Activated T-helper 1 cell treated with anti-CD3 and anti-CD28 coated beads, Interleukin-12 subunit alpha, Interleukin-12 subunit beta, Interleukin-2, Interleukin-4 antibody, amounts not matched to agents 30 ng/mL and 10 ng/mL and 1 ng/mL, durations not matched to agents 14 hours and 24 hours and 36 hours (primary cell): Measurements from ENCODE around the gene CLEC18C. TPM values are rescaled to one million over a fixed set of nuclear protein-coding genes. Genes with fewer than 3 reads are reported as not detected.
"Not testable (repeated sequence)": the region's sequence is repeated elsewhere in the genome, so short reads cannot be mapped to it uniquely, and the experiment has no call there.

Experiments used
- DNase-seq: peaks from one replicate; pipeline ENCODE4 v3.0.0; 2021; ENCODE audit warnings: low spot score
- H3K27ac Mint-ChIP-seq: one replicate; pipeline ENCODE4 v1.8.0; 2021; ENCODE audit warnings: mild to moderate bottlenecking, mixed read lengths
- H3K27me3 Mint-ChIP-seq: one replicate; pipeline ENCODE4 v1.8.0; 2022; ENCODE audit warnings: mild to moderate bottlenecking, moderate library complexity, mixed read lengths; ENCODE audit not compliant: insufficient read depth
- H3K36me3 Mint-ChIP-seq: one replicate; pipeline ENCODE4 v1.8.0; 2021; ENCODE audit warnings: low read depth, mixed read lengths
- H3K4me1 Mint-ChIP-seq: one replicate; pipeline ENCODE4 v1.8.0; 2021; ENCODE audit warnings: low read depth, mixed read lengths
- H3K4me3 Mint-ChIP-seq: one replicate; pipeline ENCODE4 v1.8.0; 2021; ENCODE audit warnings: mild to moderate bottlenecking, moderate library complexity, mixed read lengths
- H3K9me3 Mint-ChIP-seq: one replicate; pipeline ENCODE4 v1.8.0; 2021; ENCODE audit warnings: mixed read lengths
- intact Hi-C: fragments of 100-400 bp; cut with micrococcal nuclease; formaldehyde crosslinking; loops from one replicate; pipeline ENCODE4 v1.15.1; 2024
- total RNA-seq: library from RNA; stranded (reverse); gene quantifications from 2 replicates; pipeline ENCODE4 v1.2.3, GENCODE V29; 2022

The CLEC18C gene
- total RNA-seq, 1 donor from 2014 or later, result 0.47 TPM

DNA sequence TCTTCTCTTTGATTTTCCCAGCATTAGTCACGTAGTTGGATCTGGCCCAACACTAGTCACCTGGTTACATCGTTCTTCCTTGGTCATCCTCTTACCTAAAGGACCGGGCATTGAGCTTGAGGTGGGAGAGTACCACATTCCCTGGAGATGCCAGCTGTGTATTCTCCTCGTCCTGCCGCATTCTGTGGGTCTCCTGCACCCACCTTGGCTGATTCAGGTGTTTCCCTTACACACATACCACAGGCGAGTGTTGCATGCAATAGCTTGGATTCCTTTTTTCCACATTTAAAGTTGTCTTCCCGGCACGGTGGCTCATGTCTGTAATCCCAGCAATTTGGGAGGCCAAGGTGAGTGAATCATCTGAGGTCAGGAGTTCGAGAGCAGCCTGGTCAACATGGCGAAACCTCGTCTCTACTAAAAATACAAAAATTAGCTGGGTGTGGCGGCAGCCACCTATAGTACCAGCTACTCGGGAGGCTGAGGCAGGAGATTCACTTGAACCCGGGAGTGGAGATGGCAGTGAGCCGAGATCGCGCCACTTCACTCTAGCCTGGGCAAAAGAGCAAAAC lies 21.6 kb upstream of the CLEC18C start:
- Mint-ChIP-seq H3K27me3 (no peaks in the 10 kb centered on the region), H3K27ac (no peak overlapping the region), H3K36me3 (peaks cover 57% of the 10 kb centered on the region), H3K4me1 (peaks cover 8% of the 10 kb centered on the region), H3K4me3 (no peak overlapping the region), H3K9me3 (no peaks in the 10 kb centered on the region)
- intact Hi-C loops, result no loop called here
- no peak for DNase-seq

DNA sequence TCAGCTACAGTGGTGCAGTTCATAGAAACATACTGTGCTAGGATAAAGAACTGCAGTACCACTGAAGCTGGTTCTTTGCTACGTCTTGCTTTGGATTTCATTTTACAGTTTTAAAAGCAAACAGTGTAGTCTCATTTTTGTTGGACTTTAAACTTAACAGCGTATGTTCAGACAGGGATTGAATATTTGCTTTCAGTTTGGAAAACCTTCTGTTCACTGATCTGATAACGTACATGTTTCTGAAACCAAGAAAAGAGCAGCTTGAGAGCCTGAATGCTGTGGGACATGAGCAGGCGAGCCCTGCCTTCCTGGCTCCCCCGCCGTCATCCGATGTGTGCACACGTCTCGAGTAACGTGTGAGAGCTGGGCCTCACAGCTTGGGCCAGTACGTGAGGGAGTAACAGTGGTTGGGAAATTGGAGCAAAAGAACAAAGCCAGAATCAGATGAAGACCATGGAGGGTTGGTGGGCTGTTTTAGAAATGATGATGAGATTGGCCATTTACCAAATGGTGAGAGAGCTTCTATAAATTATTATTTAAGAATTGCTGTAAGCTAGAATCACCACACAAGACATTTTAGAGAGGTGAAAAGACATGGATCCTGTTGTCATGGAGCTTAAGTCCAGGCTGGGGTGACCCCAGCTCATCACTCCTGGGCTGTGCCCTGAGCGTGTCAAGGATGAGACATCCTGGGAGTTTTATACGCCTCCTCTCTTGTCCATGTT lies 20.8 kb upstream of the CLEC18C start:
- Mint-ChIP-seq H3K27ac (no peak overlapping the region), H3K9me3 (no peaks in the 10 kb centered on the region), H3K36me3 (peaks cover 62% of the 10 kb centered on the region), H3K4me1 (peaks cover 8% of the 10 kb centered on the region), H3K4me3 (no peak overlapping the region), H3K27me3 (no peaks in the 10 kb centered on the region)
- intact Hi-C loops, result no loop called here
- no peak for DNase-seq

DNA sequence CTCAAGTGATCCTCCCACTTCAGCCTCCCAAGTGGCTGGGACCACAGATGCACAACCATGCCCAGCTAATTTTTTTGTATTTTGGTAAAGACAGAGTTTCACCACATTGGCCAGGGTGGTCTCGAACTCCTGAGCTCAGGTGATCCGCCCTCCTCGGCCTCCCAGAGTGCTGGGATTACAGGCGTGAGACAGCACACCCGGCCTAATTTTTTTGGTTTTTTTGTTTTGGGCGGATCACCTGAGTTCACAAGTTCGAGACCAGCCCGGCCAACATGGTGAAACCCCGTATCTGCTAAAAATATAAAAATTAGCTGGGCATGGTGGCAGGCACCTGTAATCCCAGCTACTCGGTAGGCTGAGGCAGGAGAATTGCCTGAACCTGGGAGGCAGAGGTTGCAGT lies 18.9 kb upstream of the CLEC18C start:
- H3K4me1 Mint-ChIP-seq, DNase-seq, H3K9me3 Mint-ChIP-seq, H3K4me3 Mint-ChIP-seq, intact Hi-C loops, H3K27me3 Mint-ChIP-seq, H3K27ac Mint-ChIP-seq: not testable (repeated sequence)
- H3K36me3 Mint-ChIP-seq, result peaks cover 48% of the 10 kb centered on the region

- H3K4me3 Mint-ChIP-seq, result no peak overlapping the region
- no peak for DNase-seq
- no peaks in the 10 kb centered on the region for H3K9me3 Mint-ChIP-seq
- H3K36me3 Mint-ChIP-seq, result peaks cover 40% of the 10 kb centered on the region
- no peak overlapping the region for H3K27ac Mint-ChIP-seq
- intact Hi-C loops, result no loop called here
- no peaks in the 10 kb centered on the region for H3K27me3 Mint-ChIP-seq
- peaks cover 5% of the 10 kb centered on the region for H3K4me1 Mint-ChIP-seq
Observed at GRCh38 chr16:70156207-70156978, 17.2 kb upstream of the CLEC18C start.

GRCh38 chr16:70157105-70157476 lies 16.5 kb upstream of the CLEC18C start:
- intact Hi-C loops, result no loop called here
- no peaks in the 10 kb centered on the region for H3K27me3 Mint-ChIP-seq
- H3K4me1 Mint-ChIP-seq, result no peaks in the 10 kb centered on the region
- DNase-seq, result no peak
- H3K4me3 Mint-ChIP-seq, result no peak overlapping the region
- peaks cover 36% of the 10 kb centered on the region for H3K36me3 Mint-ChIP-seq
- H3K27ac Mint-ChIP-seq, result no peak overlapping the region
- no peaks in the 10 kb centered on the region for H3K9me3 Mint-ChIP-seq

DNA sequence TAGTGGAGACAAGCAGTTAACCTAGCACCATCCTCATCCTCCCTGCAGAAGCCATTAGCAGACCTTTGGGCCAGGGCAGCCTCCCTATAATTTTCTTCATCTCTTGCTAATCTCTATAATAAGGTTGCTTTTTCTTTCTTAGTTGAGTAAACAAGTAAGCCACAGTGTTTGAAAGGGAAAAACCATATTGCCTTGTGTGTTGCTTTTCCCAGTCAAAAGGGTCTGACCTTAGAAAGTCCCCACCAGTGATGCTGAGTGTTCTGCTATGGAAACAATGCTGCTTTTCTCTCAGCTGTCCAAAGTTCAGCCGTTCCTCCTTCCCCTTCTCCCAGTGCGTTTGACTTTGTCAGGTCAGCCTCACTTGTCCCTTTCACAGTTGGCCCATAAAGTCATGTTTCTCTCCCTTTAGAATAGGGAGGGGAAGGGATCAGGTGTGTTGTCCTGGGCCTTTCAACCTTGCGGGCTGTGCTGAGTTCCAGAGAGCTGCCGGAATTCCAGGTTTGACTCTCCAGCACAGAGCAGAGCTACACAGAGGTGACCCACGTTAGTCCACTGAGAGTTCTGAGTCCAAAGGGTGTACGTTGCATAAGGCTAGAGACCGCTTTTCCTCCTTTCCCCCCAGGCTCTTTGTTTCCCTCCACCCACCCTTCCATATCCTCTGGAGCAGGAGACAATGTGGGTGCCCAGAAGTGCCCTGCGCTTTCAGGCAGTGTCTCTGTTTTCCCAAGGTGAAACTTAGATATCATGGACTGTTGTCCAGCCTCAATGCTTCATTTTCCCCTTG lies 15.9 kb upstream of the CLEC18C start:
- no peak overlapping the region for H3K4me3 Mint-ChIP-seq
- intact Hi-C loops, result no loop called here
- no peaks in the 10 kb centered on the region for H3K4me1 Mint-ChIP-seq
- no peaks in the 10 kb centered on the region for H3K27me3 Mint-ChIP-seq
- no peak for DNase-seq
- no peak overlapping the region for H3K27ac Mint-ChIP-seq
- H3K9me3 Mint-ChIP-seq, result no peaks in the 10 kb centered on the region
- peaks cover 32% of the 10 kb centered on the region for H3K36me3 Mint-ChIP-seq

DNA sequence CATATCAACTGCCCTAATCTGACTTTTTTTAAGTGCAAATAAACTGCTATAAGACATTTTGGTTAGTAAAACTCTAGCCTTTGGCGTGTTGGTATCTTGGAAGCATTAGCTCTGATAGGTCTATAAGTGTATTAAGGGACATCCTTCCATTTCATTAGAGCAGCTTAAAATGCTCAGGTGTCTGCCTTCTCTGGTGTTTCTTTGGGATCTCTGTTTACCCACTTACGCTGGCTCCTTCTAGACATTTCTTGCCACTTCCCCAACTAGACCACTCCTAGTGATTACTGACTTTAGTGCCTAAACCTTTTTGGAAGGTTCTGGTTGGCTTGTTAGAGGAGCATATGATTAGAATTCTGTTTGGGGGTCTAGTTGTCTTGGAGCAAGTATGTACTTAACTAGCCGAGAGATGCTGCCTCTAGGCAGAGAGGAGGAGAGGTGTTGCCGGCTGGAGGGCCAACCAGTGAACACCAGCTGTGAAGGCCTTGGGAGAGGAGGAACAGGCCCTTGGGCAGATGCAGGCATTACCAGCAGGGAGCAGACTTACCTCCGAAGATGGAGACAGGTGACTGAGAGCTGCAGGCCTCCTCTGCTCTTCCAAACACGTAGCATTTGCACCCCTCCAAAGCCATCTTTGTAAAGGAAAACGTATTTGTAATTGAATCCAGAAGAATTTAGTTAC lies 15.2 kb upstream of the CLEC18C start:
- Mint-ChIP-seq H3K4me1 (no peaks in the 10 kb centered on the region), H3K27ac (no peak overlapping the region), H3K27me3 (no peaks in the 10 kb centered on the region), H3K4me3 (no peak overlapping the region), H3K9me3 (no peaks in the 10 kb centered on the region), H3K36me3 (peaks cover 30% of the 10 kb centered on the region)
- DNase-seq, result no peak
- intact Hi-C loops, result no loop called here

DNA sequence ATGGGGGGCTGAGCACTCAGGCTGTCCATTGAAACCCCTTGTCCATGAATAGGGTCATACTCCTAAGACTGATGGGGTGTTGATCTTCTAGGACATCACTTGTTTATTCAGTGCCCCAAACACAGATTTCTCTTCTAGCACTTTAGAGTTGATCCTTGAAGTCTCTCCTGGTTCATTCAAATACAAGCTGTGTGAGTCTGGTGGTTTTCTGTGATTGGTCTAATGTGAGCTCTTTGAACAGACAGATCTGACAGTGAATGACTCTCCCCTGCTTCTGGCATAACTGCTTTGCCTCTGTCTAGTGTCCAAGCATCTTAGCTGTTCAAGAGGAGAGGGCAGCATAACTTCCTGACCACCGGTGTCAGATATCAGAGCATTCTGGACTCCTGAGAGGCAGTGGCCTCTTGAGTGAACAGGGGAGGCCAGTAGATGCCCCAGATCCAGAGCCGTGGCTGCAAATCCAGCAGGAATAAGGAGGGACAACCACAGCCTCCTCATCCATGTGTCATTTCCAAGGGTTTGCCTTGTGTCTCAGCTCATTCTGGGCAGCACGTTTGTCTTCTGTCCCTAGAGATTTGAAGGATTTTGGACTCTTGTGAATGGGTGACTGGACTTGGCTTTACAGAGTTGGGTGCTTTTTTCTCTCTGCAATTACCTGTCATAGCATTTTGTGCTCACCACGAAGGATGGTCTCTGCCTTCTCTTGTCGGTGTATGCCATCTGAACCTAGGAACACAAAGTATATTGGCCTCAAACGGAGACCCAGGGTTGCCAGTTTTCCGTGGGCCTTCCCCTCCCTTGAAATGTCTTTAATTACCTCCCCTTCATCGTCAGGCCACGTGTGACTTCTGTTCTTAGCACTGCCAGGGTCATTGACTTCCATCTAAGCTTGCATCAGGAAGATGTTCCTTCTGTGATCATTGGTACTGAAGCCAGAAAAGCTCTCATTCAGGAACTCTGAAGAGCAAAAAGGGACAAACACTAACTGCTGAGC lies 13.9 kb upstream of the CLEC18C start:
- Mint-ChIP-seq H3K27me3 (no peaks in the 10 kb centered on the region), H3K4me3 (no peak overlapping the region), H3K4me1 (no peaks in the 10 kb centered on the region), H3K9me3 (no peaks in the 10 kb centered on the region), H3K36me3 (peaks cover 28% of the 10 kb centered on the region), H3K27ac (no peak overlapping the region)
- intact Hi-C loops, result no loop called here
- no peak for DNase-seq

DNA sequence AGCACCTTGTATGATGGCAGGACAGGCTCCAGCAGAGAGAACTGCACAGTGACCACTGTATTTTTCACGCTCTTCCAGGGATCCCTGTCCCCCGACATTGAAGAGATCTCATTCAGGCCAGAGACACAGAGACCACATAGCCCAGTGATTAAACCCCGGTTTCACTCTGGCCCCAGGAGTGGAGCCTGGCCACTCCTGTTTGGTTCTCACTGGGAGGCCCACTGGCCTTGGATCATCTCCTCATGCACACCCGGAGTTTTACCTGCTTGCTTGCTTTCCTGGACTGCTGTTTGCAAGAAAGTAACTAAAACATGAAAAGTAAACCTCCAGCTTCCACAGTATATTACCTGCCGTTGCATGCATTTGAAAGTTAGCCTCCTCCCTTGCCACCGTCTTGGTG lies 13.2 kb upstream of the CLEC18C start:
- Mint-ChIP-seq H3K9me3 (no peaks in the 10 kb centered on the region), H3K27ac (no peak overlapping the region), H3K4me1 (no peaks in the 10 kb centered on the region), H3K4me3 (no peak overlapping the region), H3K27me3 (no peaks in the 10 kb centered on the region), H3K36me3 (peaks cover 28% of the 10 kb centered on the region)
- intact Hi-C loops, result no loop called here
- no peak for DNase-seq

DNA sequence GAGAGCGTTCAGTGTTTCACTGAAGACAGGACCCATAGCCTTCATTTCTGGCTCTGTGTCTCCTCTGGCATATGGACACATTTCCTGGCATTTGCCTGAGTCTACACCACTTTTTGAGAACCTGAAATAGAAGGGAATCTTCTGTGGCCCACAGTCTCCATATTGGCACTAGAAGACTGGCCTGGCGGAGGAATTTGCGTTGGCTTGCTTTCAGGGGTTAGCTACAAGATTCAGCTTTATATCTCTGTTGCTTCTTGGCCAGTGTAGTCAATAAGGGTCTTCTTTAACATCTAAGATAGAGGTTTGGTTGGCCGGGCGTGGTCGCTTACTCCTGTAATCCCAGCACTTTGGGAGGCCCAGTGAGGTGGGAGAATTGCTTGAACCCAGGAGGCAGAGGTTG lies 12.8 kb upstream of the CLEC18C start:
- no peaks in the 10 kb centered on the region for H3K27me3 Mint-ChIP-seq
- intact Hi-C loops, result no loop called here
- H3K36me3 Mint-ChIP-seq, result peaks cover 27% of the 10 kb centered on the region
- no peaks in the 10 kb centered on the region for H3K9me3 Mint-ChIP-seq
- H3K4me3 Mint-ChIP-seq, result no peak overlapping the region
- H3K27ac Mint-ChIP-seq, result no peak overlapping the region
- no peaks in the 10 kb centered on the region for H3K4me1 Mint-ChIP-seq
- DNase-seq, result no peak

DNA sequence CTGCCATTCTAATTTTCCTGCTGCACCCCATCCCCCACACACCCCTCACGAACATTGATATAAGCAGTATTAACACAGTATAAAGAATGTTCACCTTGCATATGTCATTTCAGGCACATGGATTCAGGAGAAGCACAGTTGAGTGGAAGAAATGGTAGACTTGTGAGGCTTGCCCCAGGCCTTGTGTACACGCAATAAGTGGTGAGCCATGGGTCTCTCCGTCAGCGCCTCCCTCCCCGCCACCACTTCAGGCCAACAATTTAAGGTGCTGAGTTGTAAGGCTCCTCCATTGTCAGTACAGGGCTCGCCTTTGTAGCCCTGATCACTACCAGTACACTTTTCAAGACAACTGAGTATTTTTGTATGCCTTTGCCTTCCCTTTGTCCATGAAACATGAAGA lies 12.2 kb upstream of the CLEC18C start:
- H3K27me3 Mint-ChIP-seq, result no peaks in the 10 kb centered on the region
- peaks cover 22% of the 10 kb centered on the region for H3K36me3 Mint-ChIP-seq
- intact Hi-C loops, result no loop called here
- no peak overlapping the region for H3K4me3 Mint-ChIP-seq
- no peak overlapping the region for H3K27ac Mint-ChIP-seq
- no peaks in the 10 kb centered on the region for H3K4me1 Mint-ChIP-seq
- DNase-seq, result no peak
- no peaks in the 10 kb centered on the region for H3K9me3 Mint-ChIP-seq

DNA sequence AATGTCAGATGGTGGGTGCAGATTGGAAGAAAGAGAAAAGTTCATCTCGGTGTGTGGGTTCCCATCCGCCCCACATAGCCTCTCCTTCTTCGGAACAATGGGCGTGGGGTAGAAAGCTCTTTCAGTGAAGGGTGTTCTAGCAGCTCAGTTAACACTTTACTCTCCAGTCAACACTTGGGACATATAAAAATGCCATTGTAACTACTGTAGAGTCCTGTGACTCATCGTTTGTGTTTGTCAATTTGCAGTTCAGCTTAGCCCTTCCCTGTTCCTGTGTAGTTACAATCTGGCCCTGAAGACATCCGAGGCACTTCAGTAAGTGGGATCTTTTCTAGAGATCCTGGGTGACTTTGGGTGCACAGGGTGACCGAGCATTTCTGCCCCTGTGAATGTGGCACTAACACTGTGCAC lies 11.5 kb upstream of the CLEC18C start:
- no peaks in the 10 kb centered on the region for H3K27me3 Mint-ChIP-seq
- H3K36me3 Mint-ChIP-seq, result peaks cover 16% of the 10 kb centered on the region
- no peaks in the 10 kb centered on the region for H3K4me1 Mint-ChIP-seq
- no peak for DNase-seq
- H3K27ac Mint-ChIP-seq, result no peak overlapping the region
- intact Hi-C loops, result no loop called here
- no peak overlapping the region for H3K4me3 Mint-ChIP-seq
- H3K9me3 Mint-ChIP-seq, result no peaks in the 10 kb centered on the region
